ENCODE data around the gene SAG. TPM values are rescaled to one million over a fixed set of nuclear protein-coding genes. Genes with fewer than 3 reads are reported as not detected.

The SAG gene
- total RNA-seq, 1 experiment from 2014 or later: not detected

DNA sequence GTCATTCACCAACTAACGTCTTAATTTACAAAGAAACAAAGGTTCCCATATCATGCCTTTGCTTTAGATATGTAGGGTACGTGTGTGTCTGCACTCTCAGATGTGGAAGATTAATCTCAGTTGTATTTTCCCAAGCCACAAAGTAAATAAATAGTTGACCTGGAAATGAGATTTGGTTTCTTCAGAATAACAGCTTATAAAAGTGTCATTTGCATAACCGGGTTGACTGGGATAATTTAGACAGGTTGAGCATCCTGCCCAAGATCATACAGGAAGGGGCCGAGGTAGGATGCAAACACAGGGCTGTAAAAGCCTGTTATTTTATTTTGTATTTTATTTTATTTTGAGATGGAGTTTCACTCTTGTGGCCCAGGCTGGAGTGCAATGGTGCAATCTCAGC lies 36.7 kb upstream of the SAG start:
- Histone ChIP-seq H3K4me1 (ENCODE audit: control insufficient read depth, insufficient read depth, low read length) (no peaks in the 10 kb centered on the region), H3K27ac (ENCODE audit: low read length) (no peak overlapping the region), H3K27me3 (ENCODE audit: control insufficient read depth, insufficient read depth, low read length) (no peaks in the 10 kb centered on the region), H3K36me3 (ENCODE audit: control insufficient read depth, insufficient read depth, low read length) (peaks cover 62% of the 10 kb centered on the region), H3K4me3 (ENCODE audit: low read depth in 2 of 2, low read length in 2 of 2) (no peak overlapping the region), H3K9me3 (ENCODE audit: control insufficient read depth, insufficient read depth, low read depth, low read length) (no peaks in the 10 kb centered on the region)
- in situ Hi-C loops (cut with HindIII; ENCODE audit: low pct_unique_long_range_greater_than_20kb, low sequenced_read_pairs): no loop called here
- no peak for DNase-seq (ENCODE audit: low read depth, low spot score)
- intact Hi-C loops (cut with micrococcal nuclease; ENCODE audit: unreplicated experiment): no loop called here
- TF ChIP-seq CTCF (IDR thresholded peaks at IDR 0.05): no peak
- ChIA-PET POLR2A (no interaction called here), CTCF (no interaction called here)
- BruUV-seq (replicated peaks): no TSS peak
- no peak for ATAC-seq

DNA sequence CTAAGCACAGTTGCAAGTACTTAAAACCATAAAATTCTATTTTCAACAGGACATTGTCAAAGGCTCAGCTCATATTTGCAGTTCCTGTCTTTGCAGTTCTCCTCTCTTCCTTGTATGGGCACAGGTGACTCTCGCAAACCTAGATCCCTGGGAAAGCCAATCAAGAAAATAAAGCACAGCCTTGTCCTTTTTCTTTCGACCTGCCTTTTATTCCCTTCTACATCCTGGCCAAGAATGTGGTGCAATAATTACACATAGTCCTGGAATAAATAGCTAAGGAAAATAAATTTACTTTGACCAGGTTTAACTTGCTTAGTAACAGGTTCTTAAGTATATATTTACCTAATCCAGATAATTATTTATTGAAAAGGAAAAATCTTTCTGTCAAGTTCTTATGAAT lies 35.9 kb upstream of the SAG start:
- no peaks in the 10 kb centered on the region for H3K9me3 ChIP-seq (ENCODE audit: control insufficient read depth, insufficient read depth, low read depth, low read length)
- ChIA-PET POLR2A (no interaction called here), CTCF (no interaction called here)
- H3K4me1 ChIP-seq (ENCODE audit: control insufficient read depth, insufficient read depth, low read length): no peaks in the 10 kb centered on the region
- intact Hi-C loops (cut with micrococcal nuclease; ENCODE audit: unreplicated experiment) (no loop called here), in situ Hi-C loops (cut with HindIII; ENCODE audit: low pct_unique_long_range_greater_than_20kb, low sequenced_read_pairs) (no loop called here)
- H3K36me3 ChIP-seq (ENCODE audit: control insufficient read depth, insufficient read depth, low read length): peaks cover 62% of the 10 kb centered on the region
- BruUV-seq (replicated peaks): no TSS peak
- no peak overlapping the region for H3K4me3 ChIP-seq (ENCODE audit: low read depth in 2 of 2, low read length in 2 of 2)
- no peak overlapping the region for H3K27ac ChIP-seq (ENCODE audit: low read length)
- ATAC-seq (no peak), DNase-seq (ENCODE audit: low read depth, low spot score) (no peak)
- no peaks in the 10 kb centered on the region for H3K27me3 ChIP-seq (ENCODE audit: control insufficient read depth, insufficient read depth, low read length)
- no peak for TF ChIP-seq POLR2AphosphoS5 (IDR thresholded peaks at IDR 0.05; ENCODE audit: low read depth, low read length)
- no peak for TF ChIP-seq SIN3A (IDR thresholded peaks at IDR 0.05; ENCODE audit: borderline replicate concordance, insufficient read depth, low read depth, low read length)
- TF ChIP-seq REST (IDR thresholded peaks at IDR 0.05; ENCODE audit: insufficient read depth in 1 of 2, low read depth in 2 of 2, low read length in 1 of 2): no peak
- TF ChIP-seq CTCF (IDR thresholded peaks at IDR 0.05): no peak
- TF ChIP-seq TCF7L2 (IDR thresholded peaks at IDR 0.05; ENCODE audit: low read depth, low read length): no peak

DNA sequence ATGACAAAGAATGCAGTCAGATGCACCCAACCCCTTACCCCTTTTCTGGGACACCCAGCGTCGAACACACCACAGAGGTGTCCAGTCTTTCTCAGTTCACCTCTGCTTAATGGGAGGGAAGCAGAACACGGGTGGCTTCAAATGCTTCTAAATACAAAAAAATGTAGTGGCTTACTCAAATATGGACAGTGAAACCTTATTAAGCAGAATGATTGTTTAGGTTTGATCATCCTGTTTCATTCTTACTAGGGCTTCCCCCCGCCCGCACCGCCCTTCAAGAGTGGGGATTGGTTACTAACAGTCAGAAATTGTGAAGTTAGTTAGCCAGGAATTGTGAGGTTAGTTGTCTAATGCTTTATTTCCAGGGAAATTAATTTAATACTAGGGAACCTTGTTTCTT lies 34.5 kb upstream of the SAG start:
- H3K27ac ChIP-seq (ENCODE audit: low read length): no peak overlapping the region
- H3K9me3 ChIP-seq (ENCODE audit: control insufficient read depth, insufficient read depth, low read depth, low read length): no peaks in the 10 kb centered on the region
- intact Hi-C loops (cut with micrococcal nuclease; ENCODE audit: unreplicated experiment) (no loop called here), in situ Hi-C loops (cut with HindIII; ENCODE audit: low pct_unique_long_range_greater_than_20kb, low sequenced_read_pairs) (no loop called here)
- BruUV-seq (replicated peaks): no TSS peak
- peaks cover 70% of the 10 kb centered on the region for H3K36me3 ChIP-seq (ENCODE audit: control insufficient read depth, insufficient read depth, low read length)
- H3K27me3 ChIP-seq (ENCODE audit: control insufficient read depth, insufficient read depth, low read length): no peaks in the 10 kb centered on the region
- no peak for DNase-seq (ENCODE audit: low read depth, low spot score)
- no peak for TF ChIP-seq CTCF (IDR thresholded peaks at IDR 0.05)
- TF ChIP-seq TCF7L2 (IDR thresholded peaks at IDR 0.05; ENCODE audit: low read depth, low read length): no peak
- no peak for TF ChIP-seq SIN3A (IDR thresholded peaks at IDR 0.05; ENCODE audit: borderline replicate concordance, insufficient read depth, low read depth, low read length)
- TF ChIP-seq POLR2AphosphoS5 (IDR thresholded peaks at IDR 0.05; ENCODE audit: low read depth, low read length): no peak
- TF ChIP-seq REST (IDR thresholded peaks at IDR 0.05; ENCODE audit: insufficient read depth in 1 of 2, low read depth in 2 of 2, low read length in 1 of 2): no peak
- CTCF ChIA-PET: interaction anchor here (0.6 kb wide), 1 partner anchor 222 kb away, joined by 4 read pairs; no protein-coding TSS in a partner anchor
- ATAC-seq: no peak
- POLR2A ChIA-PET: no interaction called here
- no peaks in the 10 kb centered on the region for H3K4me1 ChIP-seq (ENCODE audit: control insufficient read depth, insufficient read depth, low read length)
- H3K4me3 ChIP-seq (ENCODE audit: low read depth in 2 of 2, low read length in 2 of 2): no peak overlapping the region

Data from Panc1 (cell line).